ENCODE results near the gene SLC7A6OS. TPM values are rescaled to one million over a fixed set of nuclear protein-coding genes. Genes with fewer than 3 reads are reported as not detected.

SLC7A6OS gene
- total RNA-seq, 1 donor from 2014 or later, result 20.0 TPM

DNA sequence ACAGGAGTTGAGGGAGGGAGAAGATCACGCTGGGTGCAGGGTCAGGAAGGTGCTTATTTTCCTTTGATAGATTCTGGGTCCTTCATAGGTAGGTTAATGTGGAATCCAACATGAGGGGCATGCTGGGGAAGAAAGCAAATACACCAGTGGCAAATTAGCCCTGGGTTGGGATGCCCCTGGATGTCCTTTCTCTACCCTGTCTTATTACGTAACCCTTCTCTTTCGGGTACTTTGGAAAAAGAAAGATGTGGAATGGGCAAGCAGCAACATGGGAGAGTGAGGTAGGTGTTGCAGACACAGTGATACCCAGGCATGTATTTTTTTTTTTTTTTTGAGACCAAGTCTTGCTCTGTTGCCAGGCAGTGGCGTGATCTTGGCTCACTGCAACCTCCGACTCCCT lies 37.3 kb downstream of the SLC7A6OS start:
- Mint-ChIP-seq H3K27me3 (ENCODE audit: unreplicated experiment) (no peaks in the 10 kb centered on the region), H3K36me3 (ENCODE audit: low read depth, unreplicated experiment) (peaks cover 5% of the 10 kb centered on the region), H3K4me3 (ENCODE audit: unreplicated experiment) (no peak overlapping the region), H3K4me1 (ENCODE audit: unreplicated experiment) (no peaks in the 10 kb centered on the region), H3K27ac (ENCODE audit: unreplicated experiment) (peak overlapping the region; percentile 32), H3K9me3 (ENCODE audit: unreplicated experiment) (no peaks in the 10 kb centered on the region)
- DNase-seq (ENCODE audit: low spot score), result no peak
- TF ChIP-seq, protein P1, sequence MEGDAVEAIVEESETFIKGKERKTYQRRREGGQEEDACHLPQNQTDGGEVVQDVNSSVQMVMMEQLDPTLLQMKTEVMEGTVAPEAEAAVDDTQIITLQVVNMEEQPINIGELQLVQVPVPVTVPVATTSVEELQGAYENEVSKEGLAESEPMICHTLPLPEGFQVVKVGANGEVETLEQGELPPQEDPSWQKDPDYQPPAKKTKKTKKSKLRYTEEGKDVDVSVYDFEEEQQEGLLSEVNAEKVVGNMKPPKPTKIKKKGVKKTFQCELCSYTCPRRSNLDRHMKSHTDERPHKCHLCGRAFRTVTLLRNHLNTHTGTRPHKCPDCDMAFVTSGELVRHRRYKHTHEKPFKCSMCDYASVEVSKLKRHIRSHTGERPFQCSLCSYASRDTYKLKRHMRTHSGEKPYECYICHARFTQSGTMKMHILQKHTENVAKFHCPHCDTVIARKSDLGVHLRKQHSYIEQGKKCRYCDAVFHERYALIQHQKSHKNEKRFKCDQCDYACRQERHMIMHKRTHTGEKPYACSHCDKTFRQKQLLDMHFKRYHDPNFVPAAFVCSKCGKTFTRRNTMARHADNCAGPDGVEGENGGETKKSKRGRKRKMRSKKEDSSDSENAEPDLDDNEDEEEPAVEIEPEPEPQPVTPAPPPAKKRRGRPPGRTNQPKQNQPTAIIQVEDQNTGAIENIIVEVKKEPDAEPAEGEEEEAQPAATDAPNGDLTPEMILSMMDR (IDR thresholded peaks at IDR 0.05; ENCODE audit: unreplicated experiment), result no peak

DNA sequence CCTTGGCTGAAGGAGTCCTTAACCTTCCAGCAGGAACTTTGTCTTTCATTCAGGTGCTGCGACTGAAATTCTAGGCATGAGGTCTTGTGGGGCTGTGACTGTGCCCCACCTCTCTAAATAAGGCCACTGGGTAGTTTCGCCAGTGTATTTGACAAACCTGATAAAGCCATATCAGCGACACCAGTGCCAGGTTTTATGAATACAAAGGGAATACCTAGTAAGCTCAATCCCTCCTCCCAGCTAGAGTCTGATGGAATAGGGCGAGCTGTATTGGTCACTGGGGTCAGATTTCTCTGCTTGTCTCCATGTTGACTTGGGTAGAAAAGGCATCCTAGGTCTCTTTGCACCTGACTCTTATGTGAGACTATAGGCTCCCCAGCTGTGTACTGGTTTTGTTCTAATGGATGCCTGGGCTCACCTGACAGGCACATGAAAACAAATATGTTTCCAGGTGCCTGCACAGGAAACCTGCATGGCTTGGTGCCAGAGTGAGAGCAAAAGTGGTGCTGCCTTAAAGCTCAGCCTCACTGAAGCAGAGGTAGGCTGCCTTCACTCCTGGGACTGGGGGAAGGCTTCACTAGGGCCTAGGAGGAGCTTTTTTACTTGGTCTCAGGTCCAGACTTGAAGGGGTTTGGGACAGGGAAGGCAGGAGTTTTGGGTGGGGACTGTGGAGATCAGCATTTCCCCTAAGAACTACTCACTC lies 38.1 kb downstream of the SLC7A6OS start:
- Mint-ChIP-seq H3K36me3 (ENCODE audit: low read depth, unreplicated experiment) (peaks cover 5% of the 10 kb centered on the region), H3K4me1 (ENCODE audit: unreplicated experiment) (no peaks in the 10 kb centered on the region), H3K27me3 (ENCODE audit: unreplicated experiment) (no peaks in the 10 kb centered on the region), H3K27ac (ENCODE audit: unreplicated experiment) (no peak overlapping the region), H3K4me3 (ENCODE audit: unreplicated experiment) (no peak overlapping the region), H3K9me3 (ENCODE audit: unreplicated experiment) (no peaks in the 10 kb centered on the region)
- TF ChIP-seq, protein P1 (IDR thresholded peaks at IDR 0.05; ENCODE audit: unreplicated experiment), result no peak
- DNase-seq (ENCODE audit: low spot score), result no peak

DNA sequence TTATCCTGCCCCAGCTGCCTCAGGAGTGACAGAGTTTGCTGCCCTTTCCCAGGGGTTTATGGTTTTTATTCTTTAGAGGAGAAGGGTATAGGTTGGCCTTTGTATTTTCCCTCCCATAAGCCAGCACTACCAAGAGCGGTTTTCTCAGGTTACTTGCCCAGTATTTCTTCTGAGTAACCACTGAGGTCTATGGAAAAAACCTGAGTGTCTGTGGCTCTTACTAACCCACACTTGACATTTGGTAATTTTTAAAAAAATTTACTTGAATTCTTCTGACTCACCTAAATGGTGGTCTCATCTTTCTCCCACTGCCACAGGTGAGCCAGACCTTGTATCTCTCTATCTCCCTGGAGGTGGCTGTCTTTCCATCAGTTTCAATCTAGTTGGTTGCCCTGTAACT lies 40.4 kb downstream of the SLC7A6OS start:
- Mint-ChIP-seq H3K4me3 (ENCODE audit: unreplicated experiment) (no peak overlapping the region), H3K9me3 (ENCODE audit: unreplicated experiment) (no peaks in the 10 kb centered on the region), H3K27ac (ENCODE audit: unreplicated experiment) (no peak overlapping the region), H3K36me3 (ENCODE audit: low read depth, unreplicated experiment) (peaks cover 5% of the 10 kb centered on the region), H3K27me3 (ENCODE audit: unreplicated experiment) (peaks cover under 1% of the 10 kb centered on the region), H3K4me1 (ENCODE audit: unreplicated experiment) (peaks cover 4% of the 10 kb centered on the region)
- no peak for DNase-seq (ENCODE audit: low spot score)
- TF ChIP-seq, protein P1 (IDR thresholded peaks at IDR 0.05; ENCODE audit: unreplicated experiment), result no peak

DNA sequence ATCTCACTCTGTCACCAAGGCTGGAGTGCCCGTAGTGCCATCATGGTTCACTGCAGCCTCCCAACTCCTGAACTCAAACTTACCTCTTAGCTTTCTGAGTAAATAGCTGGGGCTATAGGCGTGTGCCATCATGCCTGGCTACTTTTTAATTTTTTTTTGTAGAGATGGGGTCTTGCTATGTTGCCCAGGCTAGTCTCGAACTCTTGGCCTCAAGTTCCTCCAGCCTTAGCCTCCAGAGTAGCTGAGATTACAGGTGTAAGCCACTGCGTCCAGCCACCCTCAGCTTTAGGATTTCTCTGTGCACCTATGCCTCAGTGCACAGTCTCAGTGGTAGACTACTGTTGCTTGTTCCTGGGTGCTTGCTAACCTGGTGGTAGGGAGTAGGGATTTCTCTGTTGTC lies 41.0 kb downstream of the SLC7A6OS start:
- TF ChIP-seq, protein P1 (IDR thresholded peaks at IDR 0.05; ENCODE audit: unreplicated experiment), result no peak
- peaks cover 3% of the 10 kb centered on the region for H3K27me3 Mint-ChIP-seq (ENCODE audit: unreplicated experiment)
- H3K4me1 Mint-ChIP-seq (ENCODE audit: unreplicated experiment), result peaks cover 8% of the 10 kb centered on the region
- H3K9me3 Mint-ChIP-seq (ENCODE audit: unreplicated experiment), result no peaks in the 10 kb centered on the region
- peaks cover 5% of the 10 kb centered on the region for H3K36me3 Mint-ChIP-seq (ENCODE audit: low read depth, unreplicated experiment)
- no peak for DNase-seq (ENCODE audit: low spot score)
- H3K4me3 Mint-ChIP-seq (ENCODE audit: unreplicated experiment), result no peak overlapping the region
- no peak overlapping the region for H3K27ac Mint-ChIP-seq (ENCODE audit: unreplicated experiment)

DNA sequence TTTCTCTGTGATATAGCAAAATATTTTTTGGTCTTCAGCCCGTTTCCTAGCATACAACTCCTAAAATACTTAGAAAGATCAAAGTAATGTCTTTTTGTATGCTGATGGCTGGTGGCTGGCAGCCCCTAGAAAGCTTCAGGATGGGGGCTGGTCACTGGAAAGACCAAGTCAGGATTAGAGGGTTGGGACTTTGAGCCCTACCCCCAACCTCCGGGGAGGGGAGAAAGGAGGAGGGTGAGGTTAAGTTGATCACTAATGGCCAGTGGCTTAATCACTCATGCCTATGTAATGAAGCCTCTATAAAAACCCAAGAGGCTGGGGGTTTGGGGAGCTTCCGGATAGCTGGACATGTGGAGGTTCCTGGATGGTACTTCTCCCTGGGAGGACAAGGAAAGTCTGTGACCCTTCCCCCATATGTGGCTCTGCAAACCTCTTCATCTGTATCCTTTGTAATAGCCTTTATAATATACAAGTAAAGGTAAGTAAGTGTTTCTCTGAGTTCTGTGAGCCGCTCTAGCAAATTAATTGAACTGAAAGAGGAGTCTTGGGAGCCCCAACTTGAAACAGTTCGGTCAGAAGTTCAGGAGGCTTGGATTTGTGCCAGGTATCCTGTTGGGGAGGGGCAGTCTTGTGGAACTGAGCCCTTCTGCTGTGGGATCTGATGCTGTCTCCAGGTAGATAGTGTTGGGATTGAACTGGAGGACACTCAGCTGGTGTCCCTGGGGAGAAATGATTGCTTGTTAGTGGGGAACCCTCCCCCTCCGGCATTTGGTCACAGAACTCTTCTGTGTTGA lies 42.9 kb downstream of the SLC7A6OS start:
- no peak overlapping the region for H3K4me3 Mint-ChIP-seq (ENCODE audit: unreplicated experiment)
- H3K27ac Mint-ChIP-seq (ENCODE audit: unreplicated experiment), result no peak overlapping the region
- no peaks in the 10 kb centered on the region for H3K36me3 Mint-ChIP-seq (ENCODE audit: low read depth, unreplicated experiment)
- TF ChIP-seq, protein P1 (IDR thresholded peaks at IDR 0.05; ENCODE audit: unreplicated experiment), result no peak
- H3K9me3 Mint-ChIP-seq (ENCODE audit: unreplicated experiment), result no peaks in the 10 kb centered on the region
- H3K4me1 Mint-ChIP-seq (ENCODE audit: unreplicated experiment), result peaks cover 13% of the 10 kb centered on the region
- H3K27me3 Mint-ChIP-seq (ENCODE audit: unreplicated experiment), result peaks cover 3% of the 10 kb centered on the region
- no peak for DNase-seq (ENCODE audit: low spot score)

All from endothelial cell (in vitro differentiated cells).